Mesenchymal stem cell (in vitro differentiated cells and primary cell): ENCODE measurements around the gene GBX1.

Source experiments
- DNase-seq: peaks from one replicate; pipeline ENCODE4 v3.0.0-alpha.2; 2013
- H2AFZ ChIP-seq: one replicate; pipeline ENCODE4 v1.6.1; 2013; ENCODE audit warnings: low read depth, mild to moderate bottlenecking, control low read depth, inconsistent platforms, low read length, moderate library complexity
- H2AK5ac ChIP-seq: 2 replicates; pipeline ENCODE4 v1.6.1; 2013; ENCODE audit warnings: low read length, moderate library complexity, mild to moderate bottlenecking, inconsistent platforms; ENCODE audit not compliant: severe bottlenecking
- H2BK120ac ChIP-seq: one replicate; pipeline ENCODE4 v1.6.1; 2013; ENCODE audit warnings: low read depth, mild to moderate bottlenecking, inconsistent platforms, low read length, moderate library complexity
- H2BK12ac ChIP-seq, 2 experiments: one replicate each; pipeline ENCODE4 v1.6.1; 2013; ENCODE audit warnings: inconsistent platforms in 2 of 2, low read length in 2 of 2, mild to moderate bottlenecking in 2 of 2, moderate library complexity in 2 of 2, control low read depth in 1 of 2
- H2BK15ac ChIP-seq: one replicate; pipeline ENCODE4 v1.6.1; 2013; ENCODE audit warnings: mild to moderate bottlenecking, low read depth, inconsistent platforms; ENCODE audit not compliant: poor library complexity, severe bottlenecking
- H2BK5ac ChIP-seq: 2 replicates; pipeline ENCODE4 v1.6.1; 2013; ENCODE audit warnings: low read depth, mild to moderate bottlenecking, low read length, control low read depth, inconsistent platforms; ENCODE audit not compliant: poor library complexity, severe bottlenecking
- H3K14ac ChIP-seq, 2 experiments: one replicate each; pipeline ENCODE4 v1.6.1; 2013; ENCODE audit warnings: inconsistent platforms in 2 of 2, low read length in 2 of 2, control low read depth in 1 of 2, mild to moderate bottlenecking in 1 of 2, moderate library complexity in 1 of 2
- H3K18ac ChIP-seq, 2 experiments: one replicate each; pipeline ENCODE4 v1.6.1; 2013; ENCODE audit warnings: inconsistent platforms in 2 of 2, low read length in 2 of 2, control low read depth in 1 of 2, low read depth in 1 of 2, mild to moderate bottlenecking in 1 of 2
- H3K23ac ChIP-seq, 2 experiments: one replicate each; pipeline ENCODE4 v1.6.1; 2013; ENCODE audit warnings: inconsistent platforms in 2 of 2, low read length in 2 of 2, mild to moderate bottlenecking in 2 of 2, moderate library complexity in 2 of 2, control low read depth in 1 of 2
- H3K27ac ChIP-seq: 2 replicates; pipeline ENCODE4 v1.5.1; 2013; ENCODE audit warnings: mild to moderate bottlenecking, moderate library complexity, low read length, control low read depth, inconsistent platforms; ENCODE audit not compliant: poor library complexity, severe bottlenecking
- H3K27me3 ChIP-seq, 2 experiments: 2 replicates each; pipeline versions ENCODE4 v1.6.1 to v1.7.0; 2013; ENCODE audit warnings: low read length in 2 of 2, mild to moderate bottlenecking in 2 of 2, moderate library complexity in 2 of 2, control low read depth in 1 of 2, inconsistent platforms in 1 of 2; ENCODE audit not compliant: control insufficient read depth in 1 of 2, insufficient read depth in 1 of 2
- H3K36me3 ChIP-seq, 2 experiments: 2 replicates each; pipeline versions ENCODE4 v1.6.1 to v1.7.0; 2013; ENCODE audit warnings: low read length in 2 of 2, control low read depth in 1 of 2, inconsistent platforms in 1 of 2, low read depth in 1 of 2, mild to moderate bottlenecking in 1 of 2; ENCODE audit not compliant: insufficient read depth in 2 of 2, control insufficient read depth in 1 of 2
- H3K4ac ChIP-seq, 2 experiments: one replicate each; pipeline ENCODE4 v1.6.1; 2013; ENCODE audit warnings: inconsistent platforms in 2 of 2, low read length in 2 of 2, mild to moderate bottlenecking in 2 of 2, moderate library complexity in 2 of 2, control low read depth in 1 of 2, low read depth in 1 of 2
- H3K4me1 ChIP-seq: 2 replicates; pipeline ENCODE4 v1.6.1; 2013; ENCODE audit warnings: low read depth, low read length, control low read depth; ENCODE audit not compliant: control insufficient read depth, insufficient read depth
- H3K4me2 ChIP-seq: 2 replicates; pipeline ENCODE4 v1.6.1; 2013; ENCODE audit warnings: low read length, mild to moderate bottlenecking, inconsistent platforms; ENCODE audit not compliant: poor library complexity, severe bottlenecking
- H3K4me3 ChIP-seq, 2 experiments: 2 replicates each; pipeline versions ENCODE4 v1.5.1 to v1.7.0; 2013; ENCODE audit warnings: low read length in 2 of 2, mild to moderate bottlenecking in 2 of 2, control low read depth in 1 of 2, low read depth in 1 of 2; ENCODE audit not compliant: insufficient read depth in 1 of 2
- H3K79me1 ChIP-seq: replicated peaks from 2 replicates; pipeline ENCODE4 v1.6.1; 2013; ENCODE audit warnings: mild to moderate bottlenecking, control low read depth, low read length, inconsistent platforms; ENCODE audit not compliant: poor library complexity, severe bottlenecking
- H3K9ac ChIP-seq: 2 replicates; pipeline ENCODE4 v1.7.0; 2013; ENCODE audit warnings: mild to moderate bottlenecking, low read length, moderate library complexity
- H3K9me3 ChIP-seq: 2 replicates; pipeline ENCODE4 v1.7.0; 2013; ENCODE audit warnings: mild to moderate bottlenecking, low read length; ENCODE audit not compliant: control insufficient read depth
- H4K8ac ChIP-seq: one replicate; pipeline ENCODE4 v1.6.1; 2013; ENCODE audit warnings: inconsistent platforms, mild to moderate bottlenecking, low read length, moderate library complexity
- H4K91ac ChIP-seq: one replicate; pipeline ENCODE4 v1.6.1; 2013; ENCODE audit warnings: mild to moderate bottlenecking, low read length, inconsistent platforms
- WGBS: methylation state at CpG from one replicate; pipeline ENCODE4 v1.1.7; 2013; ENCODE audit warnings: mixed read lengths; 5-methylcytosine and 5-hydroxymethylcytosine counted together

GBX1 gene

DNA sequence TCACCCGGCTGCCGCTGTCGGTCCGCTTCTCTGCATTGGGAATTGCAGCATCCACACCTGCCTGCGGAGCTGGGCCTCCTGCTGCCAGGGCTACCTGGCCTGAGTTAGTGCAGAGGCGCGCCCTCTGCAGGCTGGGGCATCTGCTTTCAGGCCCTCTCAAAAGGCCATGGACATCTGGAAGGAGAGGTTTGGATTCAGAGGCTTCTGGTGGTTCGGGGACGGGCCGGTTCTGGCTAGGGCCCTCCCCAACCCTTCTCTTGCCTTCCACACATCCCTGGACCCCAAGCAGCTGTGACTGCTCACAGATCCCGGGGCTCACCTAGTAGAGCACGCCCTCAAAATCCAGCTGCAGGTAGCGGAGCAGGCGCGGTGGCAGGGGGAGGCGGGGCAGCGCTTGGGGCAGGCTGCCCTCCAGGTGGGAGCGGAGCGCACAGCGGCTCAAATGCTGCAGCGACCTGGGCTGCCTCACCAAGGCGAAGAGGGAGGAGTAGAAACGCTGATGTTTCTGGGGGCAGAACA is 8.4 kb upstream of the GBX1 start:
- no peak for DNase-seq
- Histone ChIP-seq H3K14ac (no peak overlapping the region), H3K27ac (no peak overlapping the region), H2BK5ac (no peak overlapping the region), H3K23ac (no peak overlapping the region), H3K18ac (no peak overlapping the region), H3K4me1 (no peaks in the 10 kb centered on the region), H2BK12ac (no peak overlapping the region), H2AK5ac (no peak overlapping the region), H3K79me1 (no peaks in the 10 kb centered on the region), H4K91ac (no peak overlapping the region), H4K8ac (no peak overlapping the region), H3K4me3 (no peak overlapping the region), H2BK120ac (no peak overlapping the region), H3K36me3 (no peaks in the 10 kb centered on the region), H2BK15ac (no peak overlapping the region), H3K27me3 (peaks cover 78 to 85% of the 10 kb centered on the region in 2 experiments), H3K9ac (no peak overlapping the region), H3K9me3 (no peaks in the 10 kb centered on the region), H3K4ac (no peak overlapping the region), H3K4me2 (no peak overlapping the region), H2AFZ (no peak overlapping the region)
- 47% methylated on average over 23 of the region's 23 CpGs for WGBS

DNA sequence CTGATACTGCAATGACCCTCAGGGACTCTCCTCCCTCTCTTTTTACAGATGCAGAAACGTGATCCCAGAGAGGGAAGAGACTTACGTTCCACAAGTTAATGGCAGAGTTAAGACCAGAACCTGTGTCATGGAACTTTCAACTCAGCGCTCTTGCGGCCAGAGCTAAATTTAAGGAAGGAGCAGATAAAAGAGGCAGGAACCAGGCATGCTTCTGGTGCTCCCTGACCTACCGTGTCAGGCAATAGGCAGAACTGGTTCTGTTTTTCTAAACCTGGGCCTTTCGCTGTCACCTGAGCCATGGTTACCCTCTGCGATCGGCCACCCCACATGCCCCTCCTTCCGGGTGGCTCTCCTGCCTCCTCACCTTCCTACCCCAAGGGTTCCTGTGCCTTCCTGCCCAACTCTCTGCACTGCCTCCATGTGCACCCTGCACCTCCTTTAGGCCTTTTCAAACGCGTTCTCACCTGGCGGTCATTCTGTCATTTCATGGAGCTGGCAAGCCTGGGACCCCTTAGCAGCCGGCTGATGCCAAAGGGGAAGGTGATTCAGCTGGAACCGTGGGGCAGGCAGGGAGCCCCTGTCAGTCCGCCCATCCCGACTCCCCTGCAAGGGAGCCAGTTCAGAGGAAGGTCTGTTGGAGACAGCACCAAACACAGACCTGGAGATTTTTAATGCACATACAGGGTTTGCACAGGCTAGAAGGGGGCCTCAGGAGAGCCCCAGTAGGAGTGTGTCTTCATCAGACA is 7.7 kb upstream of the GBX1 start:
- Histone ChIP-seq H3K4ac (no peak overlapping the region), H2BK5ac (no peak overlapping the region), H3K4me2 (no peak overlapping the region), H3K18ac (no peak overlapping the region), H3K27me3 (peaks cover 78 to 85% of the 10 kb centered on the region in 2 experiments), H4K8ac (no peak overlapping the region), H3K79me1 (no peaks in the 10 kb centered on the region), H3K4me3 (no peak overlapping the region), H2BK120ac (no peak overlapping the region), H3K9me3 (no peaks in the 10 kb centered on the region), H2BK15ac (no peak overlapping the region), H3K14ac (no peak overlapping the region), H3K23ac (no peak overlapping the region), H3K36me3 (no peaks in the 10 kb centered on the region), H4K91ac (no peak overlapping the region), H3K4me1 (no peaks in the 10 kb centered on the region), H2AFZ (no peak overlapping the region), H2AK5ac (no peak overlapping the region), H3K9ac (no peak overlapping the region), H3K27ac (no peak overlapping the region), H2BK12ac (no peak overlapping the region)
- no peak for DNase-seq
- 81% methylated on average over 16 of the region's 16 CpGs for WGBS

DNA sequence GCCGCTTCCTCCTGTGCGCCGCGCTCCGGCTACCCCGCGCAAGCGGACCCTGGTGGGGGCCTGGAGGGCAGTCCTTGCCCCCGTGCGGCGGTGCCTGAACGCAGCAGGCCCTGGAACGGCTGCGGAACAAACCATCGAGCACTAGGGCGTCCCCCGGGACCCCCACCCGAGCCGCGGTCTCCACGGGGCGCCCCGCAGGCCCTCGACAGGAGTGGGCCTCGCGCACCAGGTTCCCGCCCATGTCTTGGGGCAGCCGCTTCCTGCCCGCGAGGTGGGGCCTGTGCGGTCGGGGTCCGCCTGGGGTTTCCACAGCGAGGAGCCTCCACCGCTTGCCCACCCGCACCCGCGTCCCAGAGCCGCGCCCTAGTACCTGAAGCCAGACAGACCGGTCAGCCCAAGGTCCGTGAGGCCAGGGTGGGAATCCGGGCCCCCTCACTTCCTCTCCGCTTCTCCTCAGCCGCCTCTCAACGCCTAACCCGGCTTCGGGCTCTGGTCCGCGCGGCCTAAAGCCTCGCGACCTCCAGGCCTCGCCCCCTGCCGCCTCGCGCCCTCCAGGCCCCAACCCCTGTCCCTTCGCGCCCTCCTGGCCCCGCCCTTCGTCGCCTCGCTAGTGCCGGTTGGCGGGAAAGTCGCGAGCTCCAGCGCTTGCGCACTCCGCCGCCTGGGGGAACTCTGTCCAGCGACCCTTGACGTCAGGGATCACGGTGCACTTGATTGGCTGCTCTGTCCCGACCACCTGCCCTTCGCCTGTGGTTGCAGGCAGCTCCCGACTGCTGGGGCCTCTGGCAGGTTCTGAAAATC is 7.0 kb upstream of the GBX1 start:
- no peak overlapping the region for H3K23ac ChIP-seq
- no peak overlapping the region for H3K4ac ChIP-seq
- no peak overlapping the region for H2BK12ac ChIP-seq
- no peak overlapping the region for H2BK5ac ChIP-seq
- H4K8ac ChIP-seq, result no peak overlapping the region
- no peak overlapping the region for H3K9ac ChIP-seq
- no peak overlapping the region for H2BK120ac ChIP-seq
- H3K27me3 ChIP-seq, result peaks cover 78 to 85% of the 10 kb centered on the region in 2 experiments
- DNase-seq, result peak; percentile 11
- 81% methylated on average over 77 of the region's 77 CpGs for WGBS
- no peak overlapping the region for H3K14ac ChIP-seq
- no peak overlapping the region for H2AK5ac ChIP-seq
- no peak overlapping the region for H2BK15ac ChIP-seq
- H3K27ac ChIP-seq, result no peak overlapping the region
- H3K18ac ChIP-seq, result no peak overlapping the region
- no peaks in the 10 kb centered on the region for H3K36me3 ChIP-seq
- no peak overlapping the region for H2AFZ ChIP-seq
- no peaks in the 10 kb centered on the region for H3K9me3 ChIP-seq
- no peak overlapping the region for H3K4me3 ChIP-seq
- no peak overlapping the region for H3K4me2 ChIP-seq
- peak overlapping the region; percentile 45 for H4K91ac ChIP-seq
- no peaks in the 10 kb centered on the region for H3K4me1 ChIP-seq
- H3K79me1 ChIP-seq, result no peaks in the 10 kb centered on the region
